ENCODE results near the gene C16orf87. TPM values are rescaled to one million over a fixed set of nuclear protein-coding genes. Genes with fewer than 3 reads are reported as not detected.

C16orf87 gene
- total RNA-seq, 2 donors from 2014 or later: 3.1 to 11.5 TPM

DNA sequence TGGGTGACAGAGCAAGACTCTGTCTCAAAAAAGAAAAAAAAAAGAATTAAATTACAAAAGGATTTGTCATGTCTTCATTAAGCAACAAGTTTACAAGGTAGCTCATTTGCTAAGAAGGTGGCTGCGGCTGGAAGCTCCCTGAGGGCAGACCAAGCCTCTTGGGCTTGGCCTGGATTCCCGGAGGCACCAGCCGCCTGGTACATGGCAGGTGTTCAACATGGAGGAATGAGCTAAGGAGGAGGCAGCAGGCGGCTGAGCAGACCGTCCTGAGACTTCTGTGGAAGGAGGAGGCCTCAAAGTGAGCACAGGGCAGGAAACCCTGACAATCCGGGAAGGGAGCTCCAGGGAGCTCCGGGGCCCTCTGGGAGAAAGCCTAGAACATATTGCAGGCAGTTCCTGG, 79.6 kb downstream of the C16orf87 start:
- Histone ChIP-seq H3K9me3 (no peaks in the 10 kb centered on the region), H3K4me3 (no peak overlapping the region), H3K27ac (no peak overlapping the region), H3K4me1 (no peaks in the 10 kb centered on the region), H3K27me3 (no peaks in the 10 kb centered on the region), H3K36me3 (replicated peaks in 1 of 2; ENCODE audit: insufficient read depth in 1 of 2, low read depth in 2 of 2) (no peaks in the 10 kb centered on the region)
- TF ChIP-seq, protein P1, sequence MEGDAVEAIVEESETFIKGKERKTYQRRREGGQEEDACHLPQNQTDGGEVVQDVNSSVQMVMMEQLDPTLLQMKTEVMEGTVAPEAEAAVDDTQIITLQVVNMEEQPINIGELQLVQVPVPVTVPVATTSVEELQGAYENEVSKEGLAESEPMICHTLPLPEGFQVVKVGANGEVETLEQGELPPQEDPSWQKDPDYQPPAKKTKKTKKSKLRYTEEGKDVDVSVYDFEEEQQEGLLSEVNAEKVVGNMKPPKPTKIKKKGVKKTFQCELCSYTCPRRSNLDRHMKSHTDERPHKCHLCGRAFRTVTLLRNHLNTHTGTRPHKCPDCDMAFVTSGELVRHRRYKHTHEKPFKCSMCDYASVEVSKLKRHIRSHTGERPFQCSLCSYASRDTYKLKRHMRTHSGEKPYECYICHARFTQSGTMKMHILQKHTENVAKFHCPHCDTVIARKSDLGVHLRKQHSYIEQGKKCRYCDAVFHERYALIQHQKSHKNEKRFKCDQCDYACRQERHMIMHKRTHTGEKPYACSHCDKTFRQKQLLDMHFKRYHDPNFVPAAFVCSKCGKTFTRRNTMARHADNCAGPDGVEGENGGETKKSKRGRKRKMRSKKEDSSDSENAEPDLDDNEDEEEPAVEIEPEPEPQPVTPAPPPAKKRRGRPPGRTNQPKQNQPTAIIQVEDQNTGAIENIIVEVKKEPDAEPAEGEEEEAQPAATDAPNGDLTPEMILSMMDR (IDR thresholded peaks at IDR 0.05): no peak
- TF ChIP-seq POLR2A (IDR thresholded peaks at IDR 0.05): no peak
- WGBS, 2 donors: 73 to 87% methylated on average over 7 of the region's 7 CpGs
- no peak for ATAC-seq
- no peak for DNase-seq
- intact Hi-C loops (cut with DNase I): no loop called here

- no peak for DNase-seq
Measured at GRCh38 chr16:46748775-46749705, 81.9 kb downstream of the C16orf87 start.

DNA sequence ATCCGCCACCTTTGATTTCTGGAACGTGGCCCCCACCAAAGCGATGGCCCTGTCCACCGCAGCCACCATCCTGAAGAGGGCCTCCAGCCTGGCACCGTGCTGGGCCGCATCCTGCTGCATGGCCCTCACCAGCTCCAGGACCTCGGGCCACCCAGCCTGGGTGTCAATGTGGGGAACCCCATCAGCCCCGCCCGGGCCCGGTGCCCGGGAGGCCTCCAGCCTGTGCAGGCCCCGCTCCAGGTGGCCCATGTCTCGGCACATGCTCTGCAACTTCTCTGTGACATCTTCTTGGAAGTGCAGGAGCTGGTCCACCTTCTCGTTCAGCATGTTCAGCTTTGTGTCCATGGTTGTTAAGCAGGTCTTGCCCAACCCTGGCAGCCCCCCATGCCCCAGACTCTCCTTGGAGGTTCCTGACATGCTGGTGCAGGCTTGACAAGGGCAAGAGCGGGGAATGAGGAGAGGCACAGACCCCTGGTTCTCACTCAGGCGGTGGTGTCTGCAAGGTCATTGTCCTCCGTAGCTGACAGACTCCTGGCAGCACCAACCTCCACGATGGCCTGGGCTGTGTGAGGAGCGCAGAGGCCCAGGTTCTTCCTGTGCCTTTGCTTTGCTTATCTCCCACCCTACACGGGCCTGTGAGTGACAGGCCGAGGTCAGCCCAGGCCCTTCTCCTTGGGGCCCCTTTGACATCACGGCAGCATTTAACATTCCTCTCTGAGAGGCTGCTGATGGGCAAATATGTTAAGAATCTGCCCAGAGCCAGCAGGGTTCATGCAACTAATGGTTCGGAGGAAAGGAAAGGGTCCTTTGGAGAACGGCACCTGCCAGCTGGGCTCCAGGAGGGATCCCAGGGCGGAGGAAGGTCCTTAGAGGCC, 83.0 kb downstream of the C16orf87 start, which contains the start of gene MYLK3:
Gene MYLK3 (minus strand): TSS at position 568 of the 875 bp plus-strand sequence. CDS start 151 bp downstream, at position 417.
- Histone ChIP-seq H3K27me3 (no peaks in the 10 kb centered on the region), H3K36me3 (replicated peaks in 1 of 2; ENCODE audit: insufficient read depth in 1 of 2, low read depth in 2 of 2) (no peaks in the 10 kb centered on the region), H3K4me3 (no peak within 1 kb of the TSS), H3K9me3 (no peaks in the 10 kb centered on the region), H3K27ac (no peak within 1 kb of the TSS), H3K4me1 (no peaks in the 10 kb centered on the region)
- TF ChIP-seq POLR2A (IDR thresholded peaks at IDR 0.05): no peak
- TF ChIP-seq, protein P1 (IDR thresholded peaks at IDR 0.05): no peak
- DNase-seq: no peak
- intact Hi-C loops (cut with DNase I): no loop called here
- no peak for ATAC-seq
- WGBS, 2 donors: 76 to 85% methylated on average over 13 to 24 of the region's 25 CpGs

More at GRCh38 chr16:46748775-46749705, 81.9 kb downstream of the C16orf87 start:
- Histone ChIP-seq H3K27ac (no peak overlapping the region), H3K4me1 (no peaks in the 10 kb centered on the region), H3K36me3 (replicated peaks in 1 of 2; ENCODE audit: insufficient read depth in 1 of 2, low read depth in 2 of 2) (no peaks in the 10 kb centered on the region), H3K9me3 (no peaks in the 10 kb centered on the region), H3K4me3 (no peak overlapping the region), H3K27me3 (no peaks in the 10 kb centered on the region)
- no peak for ATAC-seq
- TF ChIP-seq, protein P1 (IDR thresholded peaks at IDR 0.05): no peak
- TF ChIP-seq POLR2A (IDR thresholded peaks at IDR 0.05): no peak
- WGBS, 2 donors: 63 to 65% methylated on average over 14 to 20 of the region's 20 CpGs
- intact Hi-C loops (cut with DNase I): no loop called here

DNA sequence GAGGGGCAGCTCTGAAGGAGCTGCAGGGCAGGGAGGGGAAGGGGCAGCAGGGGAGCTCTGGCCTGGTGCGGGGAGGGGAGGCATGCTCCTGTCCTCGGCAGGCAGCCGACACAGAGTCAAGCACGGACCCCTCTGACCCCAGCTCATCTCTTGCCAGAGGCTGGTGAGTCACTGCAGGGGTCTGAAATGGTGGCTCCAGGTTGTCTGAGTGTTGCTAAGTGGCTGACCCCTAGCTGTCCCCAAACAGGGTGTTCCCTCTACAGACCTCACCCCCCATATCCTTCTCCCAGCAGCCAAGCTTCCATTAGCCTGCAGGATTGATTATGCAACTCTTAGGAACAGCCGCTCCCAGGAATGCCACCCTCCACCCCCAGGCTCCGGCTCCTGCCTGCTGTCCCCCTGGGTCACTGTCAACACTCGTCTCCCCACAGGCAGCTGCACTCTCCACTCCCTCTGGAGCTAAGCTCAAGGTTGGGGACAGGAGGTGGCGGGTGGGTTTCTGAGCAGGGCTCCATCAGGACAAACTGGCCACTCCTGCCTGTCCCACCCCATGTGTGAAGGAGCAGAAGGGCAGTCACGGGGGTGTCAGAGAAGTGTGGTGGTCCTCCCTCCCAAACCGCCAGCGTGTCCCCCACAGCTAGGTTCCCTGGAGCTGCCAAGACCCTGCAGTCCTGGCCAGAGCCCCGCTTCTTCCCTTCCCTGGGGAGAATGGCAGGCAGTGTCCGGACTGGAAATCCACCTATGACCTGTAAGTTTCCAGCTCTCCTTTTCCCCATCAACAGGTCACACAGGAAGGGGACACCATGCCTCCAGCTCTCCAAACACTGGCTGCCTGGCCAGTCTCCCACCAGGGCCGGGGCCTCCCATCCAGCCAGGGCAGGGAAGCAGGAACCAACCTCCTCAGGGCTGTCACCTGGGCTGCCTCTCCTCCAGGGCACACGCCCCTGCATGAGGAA, 83.9 kb downstream of the C16orf87 start:
- no peaks in the 10 kb centered on the region for H3K36me3 ChIP-seq (replicated peaks in 1 of 2; ENCODE audit: insufficient read depth in 1 of 2, low read depth in 2 of 2)
- intact Hi-C loops (cut with DNase I): no loop called here
- no peaks in the 10 kb centered on the region for H3K9me3 ChIP-seq
- no peak for ATAC-seq
- TF ChIP-seq POLR2A (IDR thresholded peaks at IDR 0.05): no peak
- no peak for DNase-seq
- no peaks in the 10 kb centered on the region for H3K4me1 ChIP-seq
- WGBS, 2 donors: 80 to 84% methylated on average over 13 to 15 of the region's 15 CpGs
- H3K27me3 ChIP-seq: no peaks in the 10 kb centered on the region
- H3K4me3 ChIP-seq: no peak overlapping the region
- H3K27ac ChIP-seq: no peak overlapping the region

Small RNA genes within 50 kb of the gene (small RNA-seq; reads per million reads assigned to genes)
- gene AC007225.2: not detected

Other genes starting within 250 kb of the C16orf87 start
- gene SHCBP1, start 209.8 kb downstream of the C16orf87 start, total RNA-seq: under 1 TPM in 1 of 2 donors, not detected in 1; 0.26 TPM
- 10 to 100 TPM; 14.5 to 40.5 TPM for gene VPS35, start 142.0 kb downstream of the C16orf87 start, total RNA-seq
- 1 to 10 TPM in 1 of 2 donors, not detected in 1; 4.9 TPM for gene ORC6, start 141.5 kb downstream of the C16orf87 start, total RNA-seq
- gene MYLK3, start 82.8 kb downstream of the C16orf87 start, total RNA-seq: under 1 TPM in 1 of 2 donors, not detected in 1; 0.26 TPM
- 10 to 100 TPM; 52.1 to 83.1 TPM for gene GPT2, start 53.2 kb upstream of the C16orf87 start, total RNA-seq
- gene DNAJA2, start 142.5 kb upstream of the C16orf87 start, total RNA-seq: 10 to 100 TPM; 24.4 to 30.0 TPM

All from body of pancreas (tissue), 4 donors.